Left renal pelvis (tissue), 4 donors: ENCODE results near the gene PRDM5. TPM values are rescaled to one million over a fixed set of nuclear protein-coding genes. Genes with fewer than 3 reads are reported as not detected.

Source experiments
- DNase-seq, 4 donors: peaks; one replicate each; pipeline ENCODE4 v3.0.0-alpha.2; 2013; ENCODE audit warnings: low read depth in 4 of 4, low spot score in 3 of 4
- polyA plus RNA-seq, 4 donors: library from polyadenylated mRNA; unstranded; fragments of 120-200 nt; gene quantifications; one replicate each; pipeline ENCODE4 v1.2.1, GENCODE V29; 2013; ENCODE audit not compliant: insufficient read length in 4 of 4

The PRDM5 gene
- polyA plus RNA-seq, 4 donors, result 14.5 to 38.4 (median 18.4) TPM

DNA sequence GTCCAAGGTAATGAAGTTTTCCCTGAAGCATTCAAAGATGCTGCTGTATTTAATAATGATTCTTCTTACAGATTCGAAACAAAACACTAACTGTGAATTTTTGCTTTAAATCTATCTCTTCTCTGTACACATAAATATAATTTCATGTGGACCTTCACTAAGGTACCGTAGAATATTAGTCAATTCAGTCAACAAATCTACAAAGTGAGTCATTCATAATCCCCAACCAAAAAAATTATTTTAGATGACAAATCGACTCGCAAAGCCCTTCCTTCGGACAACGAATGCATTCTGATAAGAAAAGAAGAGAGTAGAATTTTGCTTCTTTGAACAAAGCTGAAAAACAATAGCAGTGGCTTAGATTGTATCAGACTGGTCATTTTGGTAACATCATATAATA lies 95.7 kb downstream of the PRDM5 start:
- DNase-seq, result no peak

DNA sequence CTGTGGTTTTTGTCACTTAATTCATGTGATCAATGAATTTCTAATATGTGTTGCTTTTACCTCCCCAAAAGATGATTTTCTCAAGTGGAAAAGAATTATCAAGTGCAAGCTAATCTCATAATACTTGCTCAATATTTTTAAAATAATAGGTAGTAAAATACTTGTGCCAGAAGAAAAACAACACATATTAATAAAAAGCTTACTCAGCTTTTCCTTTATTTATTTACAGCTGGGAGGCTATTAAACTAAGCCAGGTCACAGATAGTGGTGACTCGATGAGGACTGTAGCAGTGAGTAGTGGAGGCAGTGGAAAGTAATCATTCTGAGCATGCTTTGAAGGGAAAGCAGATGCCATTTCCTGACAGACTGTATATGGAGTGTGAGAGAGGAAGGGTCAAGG lies 96.1 kb downstream of the PRDM5 start:
- no peak for DNase-seq

DNA sequence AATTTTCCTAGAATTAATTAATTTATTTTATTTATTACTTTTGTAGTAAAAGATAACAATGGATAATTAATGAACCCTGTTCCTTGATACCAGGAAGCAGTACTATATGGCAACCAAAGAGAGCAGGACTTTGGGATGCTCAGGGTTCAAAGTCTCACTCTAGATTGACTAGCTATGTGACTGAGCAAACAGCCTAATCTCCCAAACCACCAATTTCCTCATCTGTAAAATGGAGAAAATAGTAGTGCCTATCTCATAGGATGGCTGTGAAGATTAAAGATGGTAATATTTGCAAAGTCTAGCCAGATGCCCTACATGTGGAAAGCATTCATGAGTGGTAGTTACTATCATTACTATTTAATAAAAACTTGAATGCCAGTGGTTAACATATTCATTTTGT lies 97.6 kb downstream of the PRDM5 start:
- no peak for DNase-seq

DNA sequence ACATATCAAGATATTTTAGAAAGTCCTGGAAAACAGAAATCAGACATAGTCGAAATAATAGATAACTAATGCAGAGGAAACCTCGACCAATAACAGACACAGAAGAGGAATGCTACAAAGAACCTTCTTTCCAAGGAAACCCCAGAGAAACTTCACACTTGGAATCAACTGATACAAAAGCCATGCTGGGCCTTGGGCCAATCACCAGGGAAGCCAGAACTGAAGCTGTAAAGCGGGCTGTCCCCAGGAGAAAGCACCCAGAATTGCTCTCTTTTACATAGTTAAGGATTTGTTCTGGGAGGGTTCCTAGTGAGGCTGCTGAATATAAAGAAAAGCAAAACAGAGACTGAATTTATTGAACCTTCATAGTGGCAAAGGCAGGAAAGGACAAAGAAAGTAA lies 100.5 kb downstream of the PRDM5 start:
- DNase-seq, result no peak

- DNase-seq, result no peak
These were observed 101.5 kb downstream of the PRDM5 start for GRCh38 chr4:120821029-120821428.

DNA sequence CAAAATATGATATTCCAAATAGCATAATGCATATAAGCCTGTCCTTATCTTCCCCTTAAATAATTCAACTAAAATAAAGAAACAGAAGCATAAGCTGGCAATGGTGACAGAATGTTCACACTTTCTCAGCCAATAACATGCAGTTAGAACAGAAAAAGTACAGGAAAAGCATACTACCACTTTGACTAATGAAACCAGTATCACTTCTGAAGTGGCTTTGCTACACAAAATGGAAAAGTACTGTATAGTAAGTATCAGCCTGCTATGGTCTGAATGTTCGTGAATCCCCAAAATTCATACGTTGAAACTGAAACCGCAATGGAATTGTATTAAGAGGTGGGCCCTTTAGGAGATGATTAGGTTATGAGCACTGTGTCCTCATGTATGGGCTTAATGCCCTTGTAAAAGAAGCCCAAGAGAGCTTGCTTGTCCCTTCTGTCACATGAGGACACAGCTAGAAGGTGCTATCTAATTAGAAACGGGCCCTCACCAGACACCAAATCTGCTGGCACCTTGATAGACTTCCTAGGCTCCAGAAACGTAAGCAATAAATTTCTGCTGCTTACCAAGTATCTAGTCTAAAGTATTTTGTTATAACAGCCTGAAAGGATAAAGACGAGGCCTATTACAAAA lies 102.6 kb downstream of the PRDM5 start:
- DNase-seq, result no peak

- DNase-seq, result no peak
These were observed 106.1 kb downstream of the PRDM5 start for GRCh38 chr4:120816296-120816965.

DNA sequence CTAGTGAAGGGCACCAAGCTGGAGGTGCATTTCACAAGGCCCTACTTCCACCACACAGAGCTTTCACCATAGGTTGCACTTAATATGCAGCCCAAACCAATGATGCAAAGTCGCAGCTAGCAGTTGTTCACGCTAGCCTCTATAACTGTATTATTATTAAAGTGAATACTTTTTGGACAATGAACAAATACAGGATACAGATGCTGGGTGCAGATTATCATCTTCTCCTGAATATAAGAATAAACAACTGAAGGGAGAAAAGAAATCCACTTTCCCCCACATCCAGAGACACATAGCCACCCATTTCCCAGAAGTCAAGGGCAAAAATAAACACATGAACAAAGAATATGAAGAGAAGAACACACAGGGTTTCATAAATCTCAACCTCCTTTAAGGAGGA lies 107.2 kb downstream of the PRDM5 start:
- DNase-seq, result no peak

DNA sequence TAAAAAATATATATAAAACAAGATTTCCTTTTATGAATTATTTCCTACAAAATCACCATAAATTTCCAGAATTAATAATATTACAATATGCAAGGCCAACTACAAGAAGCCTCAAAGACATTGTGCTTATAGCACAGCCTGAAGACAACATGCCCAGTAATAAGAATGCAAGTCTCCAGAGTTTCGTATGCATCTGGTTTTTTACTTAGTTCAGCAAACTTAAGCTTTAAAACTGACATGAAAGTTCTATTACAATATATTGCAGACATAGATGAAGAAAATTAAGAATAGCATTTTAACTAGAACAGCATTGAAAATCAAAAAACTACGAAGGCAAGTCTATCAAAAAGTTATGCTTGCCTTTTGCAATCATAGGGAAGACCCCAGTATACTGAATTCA lies 107.6 kb downstream of the PRDM5 start:
- DNase-seq, result no peak

- DNase-seq, result no peak
These were observed 110.3 kb downstream of the PRDM5 start for GRCh38 chr4:120812216-120812615.

GRCh38 chr4:120809518-120809917 lies 113.0 kb downstream of the PRDM5 start:
- no peak for DNase-seq

DNA sequence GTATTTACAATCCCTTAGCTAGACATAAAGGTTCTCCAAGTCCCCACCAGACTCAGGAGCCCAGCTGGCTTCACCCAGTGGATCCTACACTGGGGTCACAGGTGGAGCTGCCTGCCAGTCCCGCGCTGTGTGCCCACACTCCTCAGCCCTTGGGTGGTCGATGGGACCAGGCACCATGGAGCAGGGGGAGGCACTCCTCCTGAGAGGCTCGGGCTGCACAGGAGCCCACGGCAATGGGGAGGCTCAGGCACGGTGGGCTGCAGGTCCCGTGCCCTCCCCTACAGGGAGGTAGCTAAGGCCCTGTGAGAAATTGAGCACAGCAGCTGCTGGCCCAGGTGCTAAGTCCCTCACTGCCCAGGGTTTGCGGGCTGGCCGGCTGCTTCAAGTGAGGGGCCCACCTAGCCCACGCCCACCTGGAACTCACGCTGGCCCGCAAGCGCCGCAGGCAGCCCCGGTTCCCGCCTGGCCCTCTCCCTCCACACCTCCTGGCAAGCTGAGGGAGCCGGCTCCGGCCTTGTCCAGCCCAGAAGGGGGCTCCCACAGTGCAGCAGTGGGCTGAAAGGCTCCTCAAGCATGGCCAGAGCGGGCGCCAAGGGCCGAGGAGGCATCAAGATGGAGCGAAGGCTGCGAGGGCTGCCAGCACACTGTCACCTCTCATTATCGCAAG lies 113.9 kb downstream of the PRDM5 start:
- no peak for DNase-seq

GRCh38 chr4:120801137-120801758 lies 121.3 kb downstream of the PRDM5 start:
- DNase-seq, result no peak

GRCh38 chr4:120798570-120798969 lies 124.0 kb downstream of the PRDM5 start:
- DNase-seq, result no peak

DNA sequence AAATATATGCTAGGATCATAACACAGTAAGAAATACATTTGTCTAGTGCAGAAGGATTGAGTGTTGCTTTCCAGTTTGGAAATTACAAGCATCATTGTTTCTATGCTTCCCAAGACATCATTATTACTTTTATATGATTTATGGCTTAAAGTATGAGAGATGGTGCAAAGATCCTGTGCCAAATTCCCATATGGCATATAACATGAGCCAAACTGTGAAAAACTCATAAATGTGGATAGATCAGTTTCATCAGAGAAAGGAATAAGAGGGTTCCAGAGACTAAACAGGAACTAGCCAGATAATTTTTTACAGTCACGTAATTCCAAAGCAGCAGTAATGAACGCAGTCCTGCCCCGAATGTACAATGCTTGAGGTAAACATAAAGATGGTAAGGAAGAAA lies 126.3 kb downstream of the PRDM5 start:
- no peak for DNase-seq

DNA sequence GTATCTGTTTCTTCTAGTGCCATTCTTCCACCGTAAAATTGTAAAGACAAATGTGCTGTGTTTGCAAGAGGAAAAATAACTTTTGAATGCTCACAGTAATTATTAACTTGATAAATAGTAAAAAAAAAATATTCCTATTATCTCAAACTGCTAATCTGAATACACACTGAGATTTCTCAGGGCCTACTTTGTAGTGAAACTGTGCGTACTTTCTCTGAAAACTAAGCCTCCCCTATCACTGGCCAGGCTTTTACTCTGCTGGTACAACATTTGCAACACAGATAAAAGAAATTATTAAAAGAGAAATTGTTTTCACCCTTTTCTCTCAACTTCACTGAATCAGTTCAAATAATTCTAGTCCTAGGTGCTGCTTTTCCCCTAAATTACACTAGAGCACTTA lies 137.3 kb downstream of the PRDM5 start:
- no peak for DNase-seq

DNA sequence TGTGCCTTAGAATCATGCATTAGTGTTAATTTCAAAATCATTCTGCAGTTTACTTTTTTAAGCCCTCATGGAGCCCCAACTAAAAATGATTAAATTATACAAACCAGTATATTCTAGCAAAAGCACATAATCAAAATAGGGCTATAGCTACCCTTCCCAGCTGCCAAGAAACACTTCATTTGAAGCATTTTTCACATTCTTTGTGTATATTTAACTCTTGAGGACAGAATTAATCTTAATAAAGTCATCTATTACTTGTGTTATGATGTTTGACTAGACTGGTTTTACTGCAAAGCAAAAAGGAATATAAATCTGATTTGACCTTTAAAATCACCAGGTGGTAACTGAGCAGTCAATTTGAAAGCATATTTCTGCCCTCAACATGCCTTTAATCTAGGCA lies 145.1 kb downstream of the PRDM5 start:
- no peak for DNase-seq

GRCh38 chr4:120775431-120775830 lies 147.1 kb downstream of the PRDM5 start:
- no peak for DNase-seq

DNA sequence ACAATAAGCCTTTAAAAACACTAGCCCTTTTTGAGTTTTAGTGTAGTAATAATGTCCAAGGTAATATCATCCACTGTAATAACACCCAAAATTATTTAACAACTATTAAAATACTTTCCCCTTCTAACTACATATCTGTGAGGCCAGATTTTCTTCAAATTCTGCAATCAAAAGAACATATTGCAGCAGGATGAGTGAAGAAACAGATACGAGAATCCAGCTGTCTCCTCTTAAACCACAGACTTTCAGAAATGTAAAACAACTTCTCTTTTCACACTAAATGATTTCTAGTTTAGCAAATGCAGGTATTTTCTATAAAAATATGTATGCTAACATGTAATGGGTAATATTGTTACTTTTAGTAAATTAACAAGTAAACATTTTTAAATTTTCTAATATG lies 148.9 kb downstream of the PRDM5 start:
- DNase-seq, result no peak

- no peak for DNase-seq
These were observed 150.6 kb downstream of the PRDM5 start for GRCh38 chr4:120771907-120772306.

- no peak for DNase-seq
These were observed 151.6 kb downstream of the PRDM5 start for GRCh38 chr4:120770897-120771296.

DNA sequence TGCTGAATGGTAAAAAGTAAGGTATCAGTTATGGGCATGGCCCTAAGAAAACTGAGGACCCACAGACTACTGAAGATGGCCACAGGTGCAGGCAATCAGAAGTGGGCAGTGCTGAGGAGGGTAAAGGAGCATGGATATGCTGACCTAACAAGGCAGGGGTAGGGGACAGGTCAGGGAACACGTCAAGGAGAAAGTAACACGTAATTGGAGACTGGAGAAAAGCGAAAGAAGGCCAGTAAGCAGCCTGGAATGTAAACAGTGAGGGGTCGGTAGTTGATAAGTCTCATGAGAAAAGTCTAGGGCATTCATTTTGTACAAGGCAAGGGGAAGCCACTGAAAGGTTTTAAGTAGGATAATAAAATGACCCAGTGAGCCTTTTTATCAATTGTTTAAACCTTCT lies 153.3 kb downstream of the PRDM5 start:
- DNase-seq, result no peak
